ENCODE results near the gene PFDN6. TPM values are rescaled to one million over a fixed set of nuclear protein-coding genes. Genes with fewer than 3 reads are reported as not detected.
A peak's percentile ranks its signal among the peaks of the same experiment; 100 is the strongest.

PFDN6 gene
- total and polyA plus RNA-seq, 9 of the 15 experiments (the other 6 are each of a cell fraction or from before 2014, with no cell fraction given), result 6.8 to 475 (median 216) TPM

DNA sequence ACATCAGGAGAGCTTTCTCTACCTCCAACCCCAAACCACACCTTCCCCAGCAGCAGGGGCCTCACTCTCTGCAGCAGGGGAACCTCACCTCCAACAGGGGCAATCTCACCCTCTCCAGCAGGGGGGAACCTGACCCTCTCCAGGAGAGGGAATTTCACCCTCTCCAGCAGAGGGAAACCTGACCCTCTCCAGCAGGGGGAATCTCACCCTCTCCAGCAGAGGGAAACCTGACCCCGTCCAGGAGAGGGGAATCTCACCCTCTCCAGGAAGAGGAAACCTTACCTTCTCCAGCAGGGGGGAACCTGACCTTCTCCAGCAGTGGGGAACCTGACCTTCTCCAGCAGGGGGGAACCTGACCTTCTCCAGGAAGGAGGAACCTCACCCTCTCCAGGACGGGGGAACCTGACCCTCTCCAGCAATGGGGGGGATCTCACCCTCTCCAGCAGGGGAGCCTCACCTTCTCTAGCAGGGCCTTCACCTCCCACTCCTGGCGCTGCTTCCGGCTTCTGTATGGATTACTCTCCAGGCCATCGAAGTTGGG, 9.4 kb upstream of the PFDN6 start (continued):
- TF ChIP-seq DEAF1 (CRISPR knock-in tag; IDR thresholded peaks at IDR 0.05), result peak; percentile 79
- no peak for TF ChIP-seq POU5F1 (IDR thresholded peaks at IDR 0.05; ENCODE audit: borderline replicate concordance, low read depth, low read length, partially characterized antibody)
- TF ChIP-seq EGR1 (conservative IDR thresholded peaks at IDR 0.05), result no peak
- TF ChIP-seq RHOXF2B (CRISPR knock-in tag; conservative IDR thresholded peaks at IDR 0.05), result no peak
- TF ChIP-seq TFAP4 (CRISPR knock-in tag; IDR thresholded peaks at IDR 0.05; ENCODE audit: borderline replicate concordance), result peak; percentile 82
- TF ChIP-seq, protein P1, sequence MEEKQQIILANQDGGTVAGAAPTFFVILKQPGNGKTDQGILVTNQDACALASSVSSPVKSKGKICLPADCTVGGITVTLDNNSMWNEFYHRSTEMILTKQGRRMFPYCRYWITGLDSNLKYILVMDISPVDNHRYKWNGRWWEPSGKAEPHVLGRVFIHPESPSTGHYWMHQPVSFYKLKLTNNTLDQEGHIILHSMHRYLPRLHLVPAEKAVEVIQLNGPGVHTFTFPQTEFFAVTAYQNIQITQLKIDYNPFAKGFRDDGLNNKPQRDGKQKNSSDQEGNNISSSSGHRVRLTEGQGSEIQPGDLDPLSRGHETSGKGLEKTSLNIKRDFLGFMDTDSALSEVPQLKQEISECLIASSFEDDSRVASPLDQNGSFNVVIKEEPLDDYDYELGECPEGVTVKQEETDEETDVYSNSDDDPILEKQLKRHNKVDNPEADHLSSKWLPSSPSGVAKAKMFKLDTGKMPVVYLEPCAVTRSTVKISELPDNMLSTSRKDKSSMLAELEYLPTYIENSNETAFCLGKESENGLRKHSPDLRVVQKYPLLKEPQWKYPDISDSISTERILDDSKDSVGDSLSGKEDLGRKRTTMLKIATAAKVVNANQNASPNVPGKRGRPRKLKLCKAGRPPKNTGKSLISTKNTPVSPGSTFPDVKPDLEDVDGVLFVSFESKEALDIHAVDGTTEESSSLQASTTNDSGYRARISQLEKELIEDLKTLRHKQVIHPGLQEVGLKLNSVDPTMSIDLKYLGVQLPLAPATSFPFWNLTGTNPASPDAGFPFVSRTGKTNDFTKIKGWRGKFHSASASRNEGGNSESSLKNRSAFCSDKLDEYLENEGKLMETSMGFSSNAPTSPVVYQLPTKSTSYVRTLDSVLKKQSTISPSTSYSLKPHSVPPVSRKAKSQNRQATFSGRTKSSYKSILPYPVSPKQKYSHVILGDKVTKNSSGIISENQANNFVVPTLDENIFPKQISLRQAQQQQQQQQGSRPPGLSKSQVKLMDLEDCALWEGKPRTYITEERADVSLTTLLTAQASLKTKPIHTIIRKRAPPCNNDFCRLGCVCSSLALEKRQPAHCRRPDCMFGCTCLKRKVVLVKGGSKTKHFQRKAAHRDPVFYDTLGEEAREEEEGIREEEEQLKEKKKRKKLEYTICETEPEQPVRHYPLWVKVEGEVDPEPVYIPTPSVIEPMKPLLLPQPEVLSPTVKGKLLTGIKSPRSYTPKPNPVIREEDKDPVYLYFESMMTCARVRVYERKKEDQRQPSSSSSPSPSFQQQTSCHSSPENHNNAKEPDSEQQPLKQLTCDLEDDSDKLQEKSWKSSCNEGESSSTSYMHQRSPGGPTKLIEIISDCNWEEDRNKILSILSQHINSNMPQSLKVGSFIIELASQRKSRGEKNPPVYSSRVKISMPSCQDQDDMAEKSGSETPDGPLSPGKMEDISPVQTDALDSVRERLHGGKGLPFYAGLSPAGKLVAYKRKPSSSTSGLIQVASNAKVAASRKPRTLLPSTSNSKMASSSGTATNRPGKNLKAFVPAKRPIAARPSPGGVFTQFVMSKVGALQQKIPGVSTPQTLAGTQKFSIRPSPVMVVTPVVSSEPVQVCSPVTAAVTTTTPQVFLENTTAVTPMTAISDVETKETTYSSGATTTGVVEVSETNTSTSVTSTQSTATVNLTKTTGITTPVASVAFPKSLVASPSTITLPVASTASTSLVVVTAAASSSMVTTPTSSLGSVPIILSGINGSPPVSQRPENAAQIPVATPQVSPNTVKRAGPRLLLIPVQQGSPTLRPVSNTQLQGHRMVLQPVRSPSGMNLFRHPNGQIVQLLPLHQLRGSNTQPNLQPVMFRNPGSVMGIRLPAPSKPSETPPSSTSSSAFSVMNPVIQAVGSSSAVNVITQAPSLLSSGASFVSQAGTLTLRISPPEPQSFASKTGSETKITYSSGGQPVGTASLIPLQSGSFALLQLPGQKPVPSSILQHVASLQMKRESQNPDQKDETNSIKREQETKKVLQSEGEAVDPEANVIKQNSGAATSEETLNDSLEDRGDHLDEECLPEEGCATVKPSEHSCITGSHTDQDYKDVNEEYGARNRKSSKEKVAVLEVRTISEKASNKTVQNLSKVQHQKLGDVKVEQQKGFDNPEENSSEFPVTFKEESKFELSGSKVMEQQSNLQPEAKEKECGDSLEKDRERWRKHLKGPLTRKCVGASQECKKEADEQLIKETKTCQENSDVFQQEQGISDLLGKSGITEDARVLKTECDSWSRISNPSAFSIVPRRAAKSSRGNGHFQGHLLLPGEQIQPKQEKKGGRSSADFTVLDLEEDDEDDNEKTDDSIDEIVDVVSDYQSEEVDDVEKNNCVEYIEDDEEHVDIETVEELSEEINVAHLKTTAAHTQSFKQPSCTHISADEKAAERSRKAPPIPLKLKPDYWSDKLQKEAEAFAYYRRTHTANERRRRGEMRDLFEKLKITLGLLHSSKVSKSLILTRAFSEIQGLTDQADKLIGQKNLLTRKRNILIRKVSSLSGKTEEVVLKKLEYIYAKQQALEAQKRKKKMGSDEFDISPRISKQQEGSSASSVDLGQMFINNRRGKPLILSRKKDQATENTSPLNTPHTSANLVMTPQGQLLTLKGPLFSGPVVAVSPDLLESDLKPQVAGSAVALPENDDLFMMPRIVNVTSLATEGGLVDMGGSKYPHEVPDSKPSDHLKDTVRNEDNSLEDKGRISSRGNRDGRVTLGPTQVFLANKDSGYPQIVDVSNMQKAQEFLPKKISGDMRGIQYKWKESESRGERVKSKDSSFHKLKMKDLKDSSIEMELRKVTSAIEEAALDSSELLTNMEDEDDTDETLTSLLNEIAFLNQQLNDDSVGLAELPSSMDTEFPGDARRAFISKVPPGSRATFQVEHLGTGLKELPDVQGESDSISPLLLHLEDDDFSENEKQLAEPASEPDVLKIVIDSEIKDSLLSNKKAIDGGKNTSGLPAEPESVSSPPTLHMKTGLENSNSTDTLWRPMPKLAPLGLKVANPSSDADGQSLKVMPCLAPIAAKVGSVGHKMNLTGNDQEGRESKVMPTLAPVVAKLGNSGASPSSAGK (IDR thresholded peaks at IDR 0.05), result no peak

Data from K562 (cell line).